HG03342 (cell line): ENCODE results near the gene FEV.

Experiments
- ATAC-seq: cut with Tn5 transposase; IDR thresholded peaks from one replicate; pipeline ENCODE4 v1.9.1; 2021; ENCODE audit warnings: mild to moderate bottlenecking, moderate library complexity; ENCODE audit not compliant: unreplicated experiment

The FEV gene

DNA sequence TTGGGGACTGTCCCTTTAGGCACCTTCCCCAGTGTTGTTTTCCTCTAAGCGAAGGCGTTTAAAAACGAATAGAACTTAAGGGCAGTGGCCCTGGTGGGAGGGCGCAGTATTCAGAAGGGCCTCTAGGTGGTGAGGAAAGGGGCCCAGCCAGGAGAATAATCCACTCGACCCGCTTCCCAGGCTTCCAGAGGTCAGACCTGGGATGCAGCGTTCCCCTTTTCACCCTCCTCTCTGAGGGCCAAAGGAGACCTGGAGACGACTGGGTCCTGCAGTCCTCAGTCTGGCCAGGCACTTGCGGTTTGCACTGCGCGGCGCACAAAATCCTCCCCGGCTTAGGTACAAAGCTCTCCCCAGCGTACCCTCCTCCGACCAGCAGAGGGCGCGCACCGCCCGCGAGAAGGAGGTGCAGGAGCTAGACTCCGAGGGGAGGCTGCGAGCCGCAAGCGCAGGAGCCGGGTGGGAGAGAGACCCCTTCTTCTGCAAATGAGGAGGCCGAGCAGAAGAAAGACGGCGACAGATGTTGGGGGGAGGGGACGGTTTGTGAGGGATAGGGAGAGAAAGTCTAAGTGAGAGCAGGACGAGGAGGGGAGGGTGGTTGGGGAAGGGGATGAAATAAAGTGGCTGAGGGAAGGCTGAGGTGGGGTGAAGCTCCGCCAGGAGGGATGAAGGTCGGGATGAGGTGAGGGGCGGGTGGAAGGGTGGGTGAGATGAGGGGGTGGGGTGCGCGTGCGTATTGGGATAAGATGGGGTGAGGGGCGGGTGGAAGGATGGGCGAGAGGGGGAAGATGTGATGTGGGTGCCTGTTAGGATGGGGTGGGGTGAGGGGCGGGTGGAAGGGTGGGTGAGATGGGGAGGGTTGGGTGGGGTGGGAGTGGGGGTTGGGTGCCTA, 4.9 kb downstream of the FEV start:
- ATAC-seq = peak; percentile 85

DNA sequence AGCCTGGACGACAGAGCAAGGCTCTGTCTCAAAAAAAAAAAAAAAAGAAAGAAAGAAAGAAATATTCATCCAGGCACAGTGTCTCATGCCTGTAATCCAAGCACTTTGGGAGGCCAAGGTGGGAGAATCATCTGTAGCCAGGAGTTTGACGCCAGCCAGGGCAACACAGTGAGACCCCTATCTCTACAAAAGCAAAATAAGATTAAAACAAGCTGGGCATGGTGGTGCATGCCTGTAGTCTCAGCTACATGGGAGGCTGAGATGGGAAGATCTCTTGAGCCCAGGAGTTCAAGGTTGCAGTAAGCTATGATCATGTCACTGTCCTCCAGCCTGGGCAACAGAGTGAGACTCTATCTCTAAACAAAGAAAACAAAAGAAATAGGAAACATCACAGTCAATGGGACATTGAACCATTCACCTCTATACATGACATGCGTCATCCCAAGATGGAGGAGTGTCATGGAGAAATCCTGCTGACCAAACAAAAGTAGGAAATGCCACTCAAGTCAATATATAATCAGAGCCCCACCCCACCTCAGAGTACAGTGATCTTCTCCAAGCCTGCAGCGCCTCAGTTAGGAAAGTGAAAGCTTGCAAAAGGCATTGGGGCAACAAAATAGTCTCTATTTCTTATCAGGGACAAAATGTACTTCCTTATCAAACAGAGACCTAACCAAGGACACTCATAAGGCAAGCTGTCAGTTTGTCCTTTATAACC, 9.8 kb downstream of the FEV start:
- ATAC-seq = no peak

- ATAC-seq = no peak
Measured at GRCh38 chr2:218970894-218971293, 14.1 kb downstream of the FEV start.

DNA sequence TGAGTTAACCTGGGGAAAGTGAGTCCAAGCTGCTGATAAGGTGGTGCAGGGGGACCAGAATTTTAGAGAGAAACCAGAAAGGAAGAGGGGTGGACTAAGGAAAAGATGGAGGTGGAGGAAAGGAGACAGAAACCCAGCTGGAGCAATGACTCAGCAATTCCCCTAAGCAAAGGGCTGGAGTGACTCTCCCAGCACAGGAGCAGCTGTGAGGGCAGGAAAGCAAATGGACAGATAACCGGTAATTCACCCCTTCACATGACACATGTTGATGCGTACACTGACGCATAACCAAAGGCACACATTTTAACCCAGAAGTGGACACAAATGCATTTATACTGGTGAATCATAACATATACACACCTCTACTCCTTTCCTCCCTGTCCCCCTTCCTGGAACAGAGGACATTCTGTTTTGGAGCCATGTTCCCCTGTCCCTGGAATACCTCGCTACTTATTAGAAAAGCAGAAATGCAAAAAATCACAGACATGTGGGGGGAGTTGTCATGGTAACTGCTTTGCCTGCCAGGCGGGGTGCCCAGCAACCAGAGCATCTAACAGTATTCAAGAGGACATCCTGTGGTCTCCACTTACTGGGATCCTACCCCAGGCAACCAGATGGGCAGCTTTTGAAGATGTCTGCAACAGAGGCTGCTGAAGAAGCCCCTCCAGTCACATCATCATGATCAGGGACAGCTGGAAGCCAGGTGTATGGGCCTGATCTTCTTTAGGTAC, 20.8 kb downstream of the FEV start:
- no peak for ATAC-seq

DNA sequence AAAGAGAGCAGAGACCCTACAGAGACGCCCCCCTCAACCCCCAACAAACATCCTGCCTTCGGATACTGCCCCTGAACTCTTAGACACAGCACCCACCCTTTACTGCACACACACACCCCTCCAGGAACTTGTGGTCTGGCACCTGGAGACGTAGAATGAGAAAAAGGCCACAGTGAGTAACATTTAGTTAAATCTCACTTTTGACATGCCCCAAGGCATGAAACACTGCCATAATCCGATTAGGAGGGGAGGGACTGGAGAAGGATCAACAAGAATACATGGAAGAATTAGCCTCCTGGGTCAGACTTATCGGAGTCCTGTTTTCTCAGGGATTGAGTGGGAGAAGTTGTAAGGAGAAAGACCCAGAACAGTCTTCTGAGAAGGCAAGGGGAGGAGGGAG, 21.4 kb downstream of the FEV start:
- no peak for ATAC-seq

- ATAC-seq = no peak
Measured at GRCh38 chr2:218962859-218963492, 22.0 kb downstream of the FEV start.

- no peak for ATAC-seq
Measured at GRCh38 chr2:218961651-218962570, 23.1 kb downstream of the FEV start.

GRCh38 chr2:218961229-218961628, 23.8 kb downstream of the FEV start:
- ATAC-seq = no peak

GRCh38 chr2:218960309-218961165, 24.4 kb downstream of the FEV start:
- ATAC-seq = no peak

DNA sequence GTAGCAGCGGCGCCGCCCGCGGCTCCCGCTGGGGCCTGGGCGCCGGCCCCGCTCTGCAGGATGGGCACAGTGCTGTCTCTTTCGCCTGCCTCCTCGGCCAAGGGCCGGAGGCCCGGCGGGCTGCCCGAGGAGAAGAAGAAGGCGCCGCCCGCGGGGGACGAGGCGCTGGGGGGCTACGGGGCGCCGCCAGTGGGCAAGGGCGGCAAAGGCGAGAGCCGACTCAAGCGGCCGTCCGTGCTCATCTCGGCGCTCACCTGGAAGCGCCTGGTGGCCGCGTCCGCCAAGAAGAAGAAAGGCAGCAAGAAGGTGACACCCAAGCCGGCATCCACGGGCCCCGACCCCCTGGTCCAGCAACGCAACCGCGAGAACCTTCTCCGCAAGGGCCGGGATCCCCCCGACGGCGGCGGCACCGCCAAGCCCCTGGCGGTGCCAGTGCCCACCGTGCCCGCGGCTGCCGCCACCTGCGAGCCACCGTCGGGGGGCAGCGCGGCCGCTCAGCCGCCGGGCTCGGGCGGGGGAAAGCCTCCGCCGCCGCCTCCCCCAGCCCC, 25.1 kb downstream of the FEV start:
- no peak for ATAC-seq

DNA sequence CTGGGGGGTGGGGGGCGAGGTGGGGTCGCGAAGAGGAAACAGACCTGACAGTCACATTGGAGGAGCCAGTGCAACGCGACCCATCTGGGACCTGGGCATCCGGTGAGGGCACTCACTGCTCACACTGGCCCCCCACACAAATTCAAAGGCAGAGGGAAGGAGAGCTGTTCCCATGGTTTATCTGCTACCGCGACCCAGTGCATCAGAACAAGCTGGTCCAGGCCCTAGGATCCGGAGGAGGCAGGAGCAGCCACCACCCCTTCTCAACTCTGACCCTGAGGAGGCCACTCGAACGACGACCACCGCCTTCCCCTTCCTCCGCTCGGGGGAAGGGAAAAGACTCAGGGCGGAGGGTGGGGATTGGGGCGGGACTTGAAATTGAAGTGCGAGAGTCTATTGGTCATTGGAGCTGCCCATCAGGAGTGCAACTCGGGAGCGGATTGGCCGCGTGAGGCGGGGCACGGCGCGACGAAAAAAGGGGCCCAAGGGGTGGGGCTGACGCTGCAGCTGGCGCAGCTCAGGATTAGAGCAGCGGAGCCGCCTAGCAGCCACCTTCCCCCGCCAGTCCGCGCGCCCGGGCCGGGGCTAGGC, 25.7 kb downstream of the FEV start, which contains the start of gene CDK5R2:
Gene CDK5R2, plus strand, starts transcription at position 526 of the 591 bp plus-strand sequence. CDS start 155 bp downstream, outside the sequence.
- peak; percentile 96 for ATAC-seq

DNA sequence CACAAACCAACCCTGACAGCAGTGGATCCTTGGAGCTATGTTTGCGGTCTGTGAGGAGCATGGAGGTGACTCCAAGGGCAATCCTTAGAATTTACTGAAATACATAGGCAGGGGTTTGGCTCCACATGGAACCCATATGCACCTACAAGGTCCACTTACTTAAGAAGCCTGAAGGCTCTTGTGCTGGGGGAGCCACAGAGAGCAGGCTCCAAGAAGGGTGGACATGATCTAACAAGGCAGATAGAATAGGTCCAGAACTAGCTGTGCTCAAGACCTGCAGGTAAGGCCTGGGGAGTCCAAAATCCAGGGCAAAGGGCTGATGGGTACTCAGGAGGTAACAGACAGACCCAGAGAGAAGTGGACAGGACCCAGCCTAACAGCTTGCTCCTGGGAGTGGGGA, 26.7 kb downstream of the FEV start:
- no peak for ATAC-seq

- ATAC-seq = no peak
Measured at GRCh38 chr2:218957671-218958070, 27.3 kb downstream of the FEV start.

DNA sequence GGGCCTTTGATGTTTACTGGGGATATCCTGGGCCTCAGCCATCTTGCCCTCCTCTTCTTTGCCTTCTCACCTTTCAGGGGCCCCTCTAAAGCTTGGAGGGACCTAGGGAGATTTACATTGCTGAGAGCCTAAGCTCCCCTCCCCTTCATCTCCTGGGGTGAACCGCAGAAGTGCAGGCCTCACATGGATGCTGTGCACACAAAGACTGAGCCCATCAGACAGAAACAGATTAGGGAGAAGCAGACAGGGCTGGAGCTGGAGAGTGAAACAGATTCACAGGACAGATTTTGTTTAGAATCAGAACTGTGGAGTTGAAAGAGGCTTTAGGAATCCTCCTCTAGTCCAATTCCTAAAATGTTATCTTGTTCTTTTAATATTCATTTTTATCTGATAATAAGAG, 28.9 kb downstream of the FEV start:
- ATAC-seq = no peak

DNA sequence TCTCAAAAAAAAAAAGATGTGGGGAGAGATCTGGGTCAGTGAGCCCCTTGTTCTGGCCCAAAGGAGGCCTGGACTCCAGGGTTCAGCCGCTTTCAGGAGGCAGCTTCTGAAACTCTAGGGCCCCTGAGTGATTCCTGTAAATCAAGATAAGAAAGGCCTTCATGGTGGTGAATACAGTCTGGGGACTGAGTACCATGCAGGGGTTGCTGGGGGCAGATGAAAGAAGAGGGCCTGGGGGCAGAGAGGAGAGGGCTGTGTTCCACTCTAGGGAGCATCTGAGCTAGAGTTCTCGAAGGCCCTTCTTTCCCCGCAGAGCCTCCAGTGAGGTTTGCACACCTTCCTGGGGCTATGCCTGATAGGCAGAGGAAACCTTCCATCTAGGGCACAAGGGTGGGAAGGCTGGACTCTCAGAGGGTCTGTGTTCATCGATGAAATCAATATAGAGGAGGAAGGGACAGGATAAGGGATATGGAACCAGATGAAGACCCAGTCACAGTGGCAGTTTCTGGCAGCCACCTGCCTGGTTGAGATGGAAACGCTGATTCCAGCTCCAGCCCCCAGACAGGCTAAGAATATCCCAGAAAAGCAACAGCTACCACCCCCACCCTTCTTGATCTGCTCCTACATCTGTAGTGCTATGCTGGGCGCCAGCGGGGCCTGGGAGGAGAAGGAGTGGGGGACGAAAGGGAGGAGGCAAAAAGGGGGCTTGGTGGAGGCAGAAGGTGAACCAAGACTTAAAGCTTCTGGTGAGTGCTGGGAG, 30.3 kb downstream of the FEV start:
- no peak for ATAC-seq

- ATAC-seq = no peak
Measured at GRCh38 chr2:218953366-218953954, 31.5 kb downstream of the FEV start.

GRCh38 chr2:218952160-218952559, 32.8 kb downstream of the FEV start:
- ATAC-seq = no peak
